ENCODE measurements around the gene EXOC3L4.

Gene EXOC3L4

GRCh38 chr14:103071544-103072251 lies 22.8 kb upstream of the EXOC3L4 start:
- no peak for FAIRE-seq

- FAIRE-seq: no peak
These were observed 21.7 kb upstream of the EXOC3L4 start for GRCh38 chr14:103072595-103073366.

- FAIRE-seq: no peak
These were observed 21.1 kb upstream of the EXOC3L4 start for GRCh38 chr14:103073367-103073875.

- FAIRE-seq: no peak
These were observed 20.4 kb upstream of the EXOC3L4 start for GRCh38 chr14:103073876-103074728.

GRCh38 chr14:103074729-103075367 lies 19.7 kb upstream of the EXOC3L4 start:
- no peak for FAIRE-seq

GRCh38 chr14:103078420-103078749 lies 16.1 kb upstream of the EXOC3L4 start:
- FAIRE-seq: no peak

GRCh38 chr14:103078860-103079587 lies 15.5 kb upstream of the EXOC3L4 start:
- FAIRE-seq: no peak

GRCh38 chr14:103081951-103082350 lies 12.6 kb upstream of the EXOC3L4 start:
- no peak for FAIRE-seq

GRCh38 chr14:103084021-103084919 lies 10.3 kb upstream of the EXOC3L4 start, which contains the start of gene LBHD2:
Gene LBHD2 (plus strand): TSS chr14:103084210. CDS start chr14:103086013, 1,803 bp downstream.
- no peak for FAIRE-seq

- FAIRE-seq: no peak
These were observed 9.1 kb upstream of the EXOC3L4 start for GRCh38 chr14:103085106-103086091.

GRCh38 chr14:103086771-103087342 lies 7.7 kb upstream of the EXOC3L4 start:
- no peak for FAIRE-seq

GRCh38 chr14:103087343-103087835 lies 7.1 kb upstream of the EXOC3L4 start:
- no peak for FAIRE-seq

GRCh38 chr14:103088921-103089320 lies 5.6 kb upstream of the EXOC3L4 start:
- FAIRE-seq: no peak

GRCh38 chr14:103089386-103090335 lies 4.9 kb upstream of the EXOC3L4 start:
- FAIRE-seq: no peak

- no peak for FAIRE-seq
These were observed 4.0 kb upstream of the EXOC3L4 start for GRCh38 chr14:103090481-103091020.

- FAIRE-seq: no peak
These were observed 3.3 kb upstream of the EXOC3L4 start for GRCh38 chr14:103091041-103091882.

- no peak for FAIRE-seq
These were observed 2.7 kb upstream of the EXOC3L4 start for GRCh38 chr14:103091883-103092222.

Measured in TTC549 (cell line).